SK-N-SH (cell line): ENCODE results near the gene ANKFN1. TPM values are rescaled to one million over a fixed set of nuclear protein-coding genes. Genes with fewer than 3 reads are reported as not detected.

Experiments used
- CTCF ChIA-PET: fragments of 300-600, 350-600 bp; formaldehyde crosslinking; extraction: SDS; loops from one replicate; lab custom pipeline; 2021; lab: Yijun Ruan, JAX
- POLR2A ChIA-PET: fragments of 350-600 bp; sonication (Branson Sonifier 250); formaldehyde crosslinking; extraction: SDS; loops from one replicate; lab custom pipeline; 2020; ENCODE audit warnings: antibody characterized with exemption, inconsistent platforms; lab: Yijun Ruan, JAX
- DNase-seq: peaks from one replicate; pipeline ENCODE4 v3.0.0; 2012
- H2AFZ ChIP-seq: fragments of 200-600 bp; sonication (generic); 2 replicates; pipeline ENCODE4 v1.8.1; 2016; ENCODE audit warnings: antibody characterized with exemption, mild to moderate bottlenecking, low read depth
- H3F3A ChIP-seq: fragments of 200-600 bp; sonication (generic); replicated peaks from 2 replicates; pipeline ENCODE3; 2016; ENCODE audit warnings: antibody characterized with exemption, mild to moderate bottlenecking; ENCODE audit not compliant: insufficient read depth
- H3K27ac ChIP-seq, 2 experiments: fragments of 200-500 bp in 1 of 2; fragments of 200-600 bp in 1 of 2; sonication (Bioruptor generic) in 1 of 2; sonication (generic), shearing (Covaris generic) in 1 of 2; 2 replicates each; pipeline versions ENCODE4 v1.5.1 to v1.6.1; 2014 to 2016; ENCODE audit warnings: low read depth in 2 of 2, inconsistent platforms in 1 of 2, low read length in 1 of 2, mild to moderate bottlenecking in 1 of 2, mixed read lengths in 1 of 2
- H3K27me3 ChIP-seq: fragments of 200-600 bp; sonication (generic), shearing (Covaris generic); 2 replicates; pipeline ENCODE4 v1.6.1; 2016; ENCODE audit warnings: mixed run types; ENCODE audit not compliant: insufficient read depth
- H3K36me3 ChIP-seq, 2 experiments: fragments of 200-500 bp in 1 of 2; fragments of 200-600 bp in 1 of 2; sonication (Bioruptor generic) in 1 of 2; sonication (generic) in 1 of 2; replicated peaks in 1 of 2; 2 replicates each; pipeline versions ENCODE3 to v1.5.1; 2014 to 2016; ENCODE audit warnings: low read length in 1 of 2, mild to moderate bottlenecking in 1 of 2; ENCODE audit not compliant: insufficient read depth in 2 of 2, control insufficient read depth in 1 of 2
- H3K4me1 ChIP-seq, 2 experiments: fragments of 200-500 bp in 1 of 2; fragments of 200-600 bp in 1 of 2; sonication (Bioruptor generic) in 1 of 2; sonication (generic), shearing (Covaris generic) in 1 of 2; 2 replicates each; pipeline versions ENCODE4 v1.5.1 to v1.6.1; 2014 to 2016; ENCODE audit warnings: low read depth in 1 of 2, low read length in 1 of 2, mixed run types in 1 of 2; ENCODE audit not compliant: insufficient read depth in 2 of 2, control insufficient read depth in 1 of 2
- H3K4me2 ChIP-seq: fragments of 200-600 bp; sonication (generic), shearing (Covaris generic); 2 replicates; pipeline ENCODE4 v1.6.1; 2017; ENCODE audit warnings: mixed run types
- H3K4me3 ChIP-seq, 2 experiments: fragments of 200-500 bp in 1 of 2; fragments of 200-600 bp in 1 of 2; sonication (Bioruptor generic) in 1 of 2; sonication (generic), shearing (Covaris generic) in 1 of 2; 2 replicates each; pipeline versions ENCODE4 v1.5.1 to v1.8.1; 2014 to 2016; ENCODE audit warnings: low read depth in 2 of 2, inconsistent platforms in 1 of 2, low read length in 1 of 2, mild to moderate bottlenecking in 1 of 2, mixed read lengths in 1 of 2, moderate library complexity in 1 of 2
- H3K79me2 ChIP-seq: fragments of 200-600 bp; sonication (generic); 2 replicates; pipeline ENCODE4 v1.8.1; 2017; ENCODE audit warnings: mild to moderate bottlenecking; ENCODE audit not compliant: insufficient read depth
- H3K9ac ChIP-seq: fragments of 200-600 bp; sonication (generic); 2 replicates; pipeline ENCODE4 v1.6.1; 2017; ENCODE audit warnings: mixed run types
- H3K9me2 ChIP-seq: fragments of 200-600 bp; sonication (generic); 2 replicates; pipeline ENCODE4 v1.6.1; 2017; ENCODE audit warnings: mixed run types
- H3K9me3 ChIP-seq: fragments of 200-600 bp; sonication (generic); 2 replicates; pipeline ENCODE4 v1.6.1; 2017; ENCODE audit warnings: mixed run types, mild to moderate bottlenecking, moderate library complexity
- H4K20me1 ChIP-seq: fragments of 200-600 bp; sonication (generic); 2 replicates; pipeline ENCODE4 v1.6.1; 2017; ENCODE audit warnings: mild to moderate bottlenecking, mixed run types; ENCODE audit not compliant: insufficient read depth
- CTCF ChIP-seq: fragments of 200-600 bp; sonication (generic); IDR thresholded peaks from 2 replicates; pipeline ENCODE4 v1.6.1; 2017; ENCODE audit warnings: antibody characterized with exemption, mild to moderate bottlenecking, moderate library complexity
- ELF1 ChIP-seq: IDR thresholded peaks from 2 replicates; pipeline ENCODE4 v1.4.0; 2012
- EP300 ChIP-seq, 2 experiments: IDR thresholded peaks; 2 replicates each; pipeline versions ENCODE4 v1.4.0 to v1.6.1; 2012; ENCODE audit warnings: borderline replicate concordance in 1 of 2, low read depth in 1 of 2, low read length in 1 of 2
- EZH2phosphoT487 ChIP-seq: fragments of 200-600 bp; sonication (generic); IDR thresholded peaks from 2 replicates; pipeline ENCODE4 v1.6.1; 2017; ENCODE audit warnings: low read depth, mixed run types, mild to moderate bottlenecking, antibody characterized with exemption, moderate library complexity, borderline replicate concordance
- FOSL2 ChIP-seq: IDR thresholded peaks from 2 replicates; pipeline ENCODE4 v1.4.0; 2012; ENCODE audit warnings: low read depth, mild to moderate bottlenecking, moderate library complexity, borderline replicate concordance
- IRF3 ChIP-seq: fragments of 150-350 bp; IDR thresholded peaks from 2 replicates; pipeline ENCODE4 v1.6.1; 2016; ENCODE audit warnings: mild to moderate bottlenecking, low read depth, low read length
- MAX ChIP-seq: IDR thresholded peaks from 2 replicates; pipeline ENCODE4 v1.4.0; 2012; ENCODE audit warnings: low read depth
- MXI1 ChIP-seq: IDR thresholded peaks from 2 replicates; pipeline ENCODE4 v1.6.1; 2012; ENCODE audit warnings: mild to moderate bottlenecking, low read depth, low read length, improper control_type of control experiment
- NFIC ChIP-seq: IDR thresholded peaks from 2 replicates; pipeline ENCODE4 v1.4.0; 2012; ENCODE audit warnings: borderline replicate concordance
- SIN3A ChIP-seq: IDR thresholded peaks from 2 replicates; pipeline ENCODE4 v1.6.1; 2012; ENCODE audit warnings: low read depth, mild to moderate bottlenecking, low read length, moderate library complexity, borderline replicate concordance
- TAF1 ChIP-seq: IDR thresholded peaks from 2 replicates; pipeline ENCODE4 v1.6.1; 2012; ENCODE audit warnings: low read depth, mild to moderate bottlenecking, low read length, moderate library complexity, borderline replicate concordance
- WGBS: methylation state at CpG from one replicate; pipeline ENCODE4 v1.1.6; 2017; ENCODE audit warnings: low lambda C conversion rate; 5-methylcytosine and 5-hydroxymethylcytosine counted together
- polyA plus RNA-seq, 3 experiments: library from polyadenylated mRNA; depleted of rRNA; stranded (reverse); fragments of >200 nt; gene quantifications; 2 replicates each; pipeline ENCODE4 v1.2.3, GENCODE V29; 2012
- TF ChIP-seq, protein P1 (sequence below): IDR thresholded peaks from 2 replicates; pipeline ENCODE4 v1.6.1; 2012; ENCODE audit warnings: mild to moderate bottlenecking, low read depth, low read length, moderate library complexity

ANKFN1 gene
- polyA plus RNA-seq, 1 of the 3 experiments (the other 2 are of a cell fraction): 0.07 TPM

- H4K20me1 ChIP-seq: no peaks in the 10 kb centered on the region
- H2AFZ ChIP-seq: no peak overlapping the region
- H3K9me3 ChIP-seq: no peaks in the 10 kb centered on the region
- no peaks in the 10 kb centered on the region for H3K9me2 ChIP-seq
- ChIA-PET CTCF (no interaction called here), POLR2A (no interaction called here)
- no peak for TF ChIP-seq EZH2phosphoT487
- TF ChIP-seq CTCF: no peak
- TF ChIP-seq EP300 (IDR thresholded peaks at IDR 0.05; ENCODE audit: borderline replicate concordance in 1 of 2, low read depth in 1 of 2, low read length in 1 of 2): no peak
- TF ChIP-seq IRF3: no peak
- no peak for TF ChIP-seq TAF1
- TF ChIP-seq MXI1: no peak
- TF ChIP-seq ELF1: no peak
- no peak for TF ChIP-seq NFIC
- TF ChIP-seq FOSL2: no peak
- TF ChIP-seq, protein P1, sequence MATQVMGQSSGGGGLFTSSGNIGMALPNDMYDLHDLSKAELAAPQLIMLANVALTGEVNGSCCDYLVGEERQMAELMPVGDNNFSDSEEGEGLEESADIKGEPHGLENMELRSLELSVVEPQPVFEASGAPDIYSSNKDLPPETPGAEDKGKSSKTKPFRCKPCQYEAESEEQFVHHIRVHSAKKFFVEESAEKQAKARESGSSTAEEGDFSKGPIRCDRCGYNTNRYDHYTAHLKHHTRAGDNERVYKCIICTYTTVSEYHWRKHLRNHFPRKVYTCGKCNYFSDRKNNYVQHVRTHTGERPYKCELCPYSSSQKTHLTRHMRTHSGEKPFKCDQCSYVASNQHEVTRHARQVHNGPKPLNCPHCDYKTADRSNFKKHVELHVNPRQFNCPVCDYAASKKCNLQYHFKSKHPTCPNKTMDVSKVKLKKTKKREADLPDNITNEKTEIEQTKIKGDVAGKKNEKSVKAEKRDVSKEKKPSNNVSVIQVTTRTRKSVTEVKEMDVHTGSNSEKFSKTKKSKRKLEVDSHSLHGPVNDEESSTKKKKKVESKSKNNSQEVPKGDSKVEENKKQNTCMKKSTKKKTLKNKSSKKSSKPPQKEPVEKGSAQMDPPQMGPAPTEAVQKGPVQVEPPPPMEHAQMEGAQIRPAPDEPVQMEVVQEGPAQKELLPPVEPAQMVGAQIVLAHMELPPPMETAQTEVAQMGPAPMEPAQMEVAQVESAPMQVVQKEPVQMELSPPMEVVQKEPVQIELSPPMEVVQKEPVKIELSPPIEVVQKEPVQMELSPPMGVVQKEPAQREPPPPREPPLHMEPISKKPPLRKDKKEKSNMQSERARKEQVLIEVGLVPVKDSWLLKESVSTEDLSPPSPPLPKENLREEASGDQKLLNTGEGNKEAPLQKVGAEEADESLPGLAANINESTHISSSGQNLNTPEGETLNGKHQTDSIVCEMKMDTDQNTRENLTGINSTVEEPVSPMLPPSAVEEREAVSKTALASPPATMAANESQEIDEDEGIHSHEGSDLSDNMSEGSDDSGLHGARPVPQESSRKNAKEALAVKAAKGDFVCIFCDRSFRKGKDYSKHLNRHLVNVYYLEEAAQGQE: no peak
- no peak for TF ChIP-seq SIN3A
- TF ChIP-seq MAX: no peak
- H3K27me3 ChIP-seq: peaks cover 6% of the 10 kb centered on the region; the same call in 1 of the 2 replicates
- DNase-seq: no peak
- H3K27ac ChIP-seq: no peak overlapping the region
- H3K79me2 ChIP-seq: no peaks in the 10 kb centered on the region
- H3K4me2 ChIP-seq: no peak overlapping the region
- no peak overlapping the region for H3K4me3 ChIP-seq
- H3K4me1 ChIP-seq: no peaks in the 10 kb centered on the region
- no peaks in the 10 kb centered on the region for H3K36me3 ChIP-seq
- no peaks in the 10 kb centered on the region for H3F3A ChIP-seq
- 13% methylated on average over 1 of the region's 1 CpG for WGBS
- no peak overlapping the region for H3K9ac ChIP-seq
Observed at GRCh38 chr17:56465886-56466285, 312.6 kb downstream of the ANKFN1 start.
